ENCODE results near the gene MT1G. TPM values are rescaled to one million over a fixed set of nuclear protein-coding genes. Genes with fewer than 3 reads are reported as not detected.
"Not testable (repeated sequence)": the region's sequence is repeated elsewhere in the genome, so short reads cannot be mapped to it uniquely, and the experiment has no call there.

MT1G gene
- polyA plus RNA-seq, 1 donor = not detected

- not testable (repeated sequence) for DNase-seq (ENCODE audit: low read depth)
These were observed 46.0 kb downstream of the MT1G start for GRCh38 chr16:56621665-56622445.

GRCh38 chr16:56620339-56620897, 47.4 kb downstream of the MT1G start:
- DNase-seq (ENCODE audit: low read depth) = no peak

GRCh38 chr16:56618138-56618537, 49.7 kb downstream of the MT1G start:
- DNase-seq (ENCODE audit: low read depth) = no peak

GRCh38 chr16:56617212-56618085, 50.4 kb downstream of the MT1G start:
- no peak for DNase-seq (ENCODE audit: low read depth)

Other genes with a start within 250 kb of the MT1G start
- gene AMFR, start 242.5 kb downstream of the MT1G start, polyA plus RNA-seq (ENCODE audit: insufficient read length) = 46.3 TPM
- 52.5 TPM for gene NUDT21, start 216.7 kb downstream of the MT1G start, polyA plus RNA-seq (ENCODE audit: insufficient read length)
- 36.5 TPM for gene OGFOD1, start 216.5 kb downstream of the MT1G start, polyA plus RNA-seq (ENCODE audit: insufficient read length)
- gene BBS2, start 148.0 kb downstream of the MT1G start, polyA plus RNA-seq (ENCODE audit: insufficient read length) = 47.5 TPM
- not detected for gene MT4, start 103.0 kb downstream of the MT1G start, polyA plus RNA-seq (ENCODE audit: insufficient read length)
- 19.1 TPM for gene MT3, start 78.5 kb downstream of the MT1G start, polyA plus RNA-seq (ENCODE audit: insufficient read length)
- 21.8 TPM for gene MT2A, start 59.5 kb downstream of the MT1G start, polyA plus RNA-seq (ENCODE audit: insufficient read length)
- gene MT1E, start 42.3 kb downstream of the MT1G start, polyA plus RNA-seq (ENCODE audit: insufficient read length) = 15.4 TPM
- 1.2 TPM for gene MT1M, start 35.4 kb downstream of the MT1G start, polyA plus RNA-seq (ENCODE audit: insufficient read length)
- not detected for gene MT1A, start 29.4 kb downstream of the MT1G start, polyA plus RNA-seq (ENCODE audit: insufficient read length)
- gene MT1B, start 16.2 kb downstream of the MT1G start, polyA plus RNA-seq (ENCODE audit: insufficient read length) = not detected
- 1.6 TPM for gene MT1F, start 10.1 kb downstream of the MT1G start, polyA plus RNA-seq (ENCODE audit: insufficient read length)
- not detected for gene MT1H, start 1.7 kb upstream of the MT1G start, polyA plus RNA-seq (ENCODE audit: insufficient read length)
- 10.3 TPM for gene MT1X, start 14.4 kb upstream of the MT1G start, polyA plus RNA-seq (ENCODE audit: insufficient read length)
- 42.0 TPM for gene NUP93, start 62.1 kb upstream of the MT1G start, polyA plus RNA-seq (ENCODE audit: insufficient read length)
- 0.11 TPM for gene SLC12A3, start 197.1 kb upstream of the MT1G start, polyA plus RNA-seq (ENCODE audit: insufficient read length)